Measurements from ENCODE around the gene CDCA7.
"Not testable (repeated sequence)": the region's sequence is repeated elsewhere in the genome, so short reads cannot be mapped to it uniquely, and the experiment has no call there.

Gene CDCA7

DNA sequence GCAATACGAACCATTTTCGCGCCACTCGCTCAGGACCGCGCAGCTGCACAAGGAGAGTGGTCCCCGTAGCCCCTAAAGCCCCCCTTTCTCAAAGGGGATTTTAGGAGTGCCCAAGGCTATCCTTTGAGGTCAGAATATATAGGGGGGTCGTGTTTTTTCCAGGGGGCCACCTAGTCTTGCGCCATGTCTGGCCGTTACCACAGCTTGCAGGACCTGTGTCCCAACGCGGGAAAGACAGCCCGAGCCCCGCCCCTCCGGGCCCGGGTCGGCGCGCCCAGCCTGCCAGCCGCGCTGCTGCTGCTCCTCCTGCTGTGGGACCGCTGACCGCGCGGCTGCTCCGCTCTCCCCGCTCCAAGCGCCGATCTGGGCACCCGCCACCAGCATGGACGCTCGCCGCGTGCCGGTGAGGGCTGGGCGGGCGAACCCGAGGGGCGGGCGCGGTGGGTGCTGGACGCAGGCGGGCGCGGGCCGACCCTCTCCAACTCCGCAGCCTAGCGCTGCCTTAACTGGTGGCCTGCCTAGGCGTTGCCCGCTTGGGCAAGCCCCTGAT, at the start of gene CDCA7:
Gene CDCA7 (plus strand): TSS at position 291 of the 550 bp plus-strand sequence. CDS start 92 bp downstream, at position 383.
- H3K36me3 ChIP-seq (ENCODE audit: low read depth) = peaks cover 30% of the 10 kb centered on the region
- DNase-seq (ENCODE audit: low spot score) (peak; percentile 71), ATAC-seq (ENCODE audit: low read depth) (peak; percentile 76)
- H3K4me3 ChIP-seq (ENCODE audit: severe bottlenecking) = peak within 1 kb of the TSS; percentile 71
- peak within 1 kb of the TSS; percentile 69 for H3K27ac ChIP-seq (ENCODE audit: poor library complexity, severe bottlenecking)
- no peaks in the 10 kb centered on the region for H3K27me3 ChIP-seq (ENCODE audit: insufficient read depth, poor library complexity, severe bottlenecking)
- H3K4me1 ChIP-seq (ENCODE audit: insufficient read depth, poor library complexity, severe bottlenecking) = peaks cover 14% of the 10 kb centered on the region
- TF ChIP-seq, protein P1, sequence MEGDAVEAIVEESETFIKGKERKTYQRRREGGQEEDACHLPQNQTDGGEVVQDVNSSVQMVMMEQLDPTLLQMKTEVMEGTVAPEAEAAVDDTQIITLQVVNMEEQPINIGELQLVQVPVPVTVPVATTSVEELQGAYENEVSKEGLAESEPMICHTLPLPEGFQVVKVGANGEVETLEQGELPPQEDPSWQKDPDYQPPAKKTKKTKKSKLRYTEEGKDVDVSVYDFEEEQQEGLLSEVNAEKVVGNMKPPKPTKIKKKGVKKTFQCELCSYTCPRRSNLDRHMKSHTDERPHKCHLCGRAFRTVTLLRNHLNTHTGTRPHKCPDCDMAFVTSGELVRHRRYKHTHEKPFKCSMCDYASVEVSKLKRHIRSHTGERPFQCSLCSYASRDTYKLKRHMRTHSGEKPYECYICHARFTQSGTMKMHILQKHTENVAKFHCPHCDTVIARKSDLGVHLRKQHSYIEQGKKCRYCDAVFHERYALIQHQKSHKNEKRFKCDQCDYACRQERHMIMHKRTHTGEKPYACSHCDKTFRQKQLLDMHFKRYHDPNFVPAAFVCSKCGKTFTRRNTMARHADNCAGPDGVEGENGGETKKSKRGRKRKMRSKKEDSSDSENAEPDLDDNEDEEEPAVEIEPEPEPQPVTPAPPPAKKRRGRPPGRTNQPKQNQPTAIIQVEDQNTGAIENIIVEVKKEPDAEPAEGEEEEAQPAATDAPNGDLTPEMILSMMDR (IDR thresholded peaks at IDR 0.05; ENCODE audit: poor library complexity, severe bottlenecking) = no peak
- H3K9me3 ChIP-seq (ENCODE audit: severe bottlenecking) = no peaks in the 10 kb centered on the region

DNA sequence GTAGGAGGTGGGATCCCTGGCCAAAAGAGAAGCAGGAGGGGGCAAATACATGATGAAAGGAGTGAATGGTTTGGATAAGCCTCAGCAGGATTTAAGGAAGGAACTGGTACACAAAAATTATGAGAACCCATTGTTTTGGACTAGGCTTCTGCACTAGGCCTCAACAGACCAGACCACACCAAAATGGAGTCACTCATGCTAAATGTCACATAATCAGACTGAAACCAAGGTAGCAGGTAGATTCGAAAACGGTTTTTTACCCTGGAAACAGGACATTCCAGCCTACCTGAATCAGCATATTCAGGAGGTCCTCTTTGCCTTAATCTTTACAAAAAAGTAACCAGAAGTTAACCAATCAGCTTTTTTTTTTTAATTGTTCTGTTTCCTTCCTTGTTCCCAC, 49.4 kb upstream of the CDCA7 start:
- DNase-seq (ENCODE audit: low spot score) (no peak), ATAC-seq (ENCODE audit: low read depth) (no peak)
- no peaks in the 10 kb centered on the region for H3K36me3 ChIP-seq (ENCODE audit: low read depth)
- TF ChIP-seq, protein P1 (IDR thresholded peaks at IDR 0.05; ENCODE audit: poor library complexity, severe bottlenecking) = no peak
- H3K4me1 ChIP-seq (ENCODE audit: insufficient read depth, poor library complexity, severe bottlenecking) = no peaks in the 10 kb centered on the region
- H3K27me3 ChIP-seq (ENCODE audit: insufficient read depth, poor library complexity, severe bottlenecking) = no peaks in the 10 kb centered on the region
- H3K9me3 ChIP-seq (ENCODE audit: severe bottlenecking) = no peaks in the 10 kb centered on the region
- no peak overlapping the region for H3K27ac ChIP-seq (ENCODE audit: poor library complexity, severe bottlenecking)
- no peak overlapping the region for H3K4me3 ChIP-seq (ENCODE audit: severe bottlenecking)

GRCh38 chr2:173307293-173307692, 47.4 kb upstream of the CDCA7 start:
- no peak for ATAC-seq (ENCODE audit: low read depth)

DNA sequence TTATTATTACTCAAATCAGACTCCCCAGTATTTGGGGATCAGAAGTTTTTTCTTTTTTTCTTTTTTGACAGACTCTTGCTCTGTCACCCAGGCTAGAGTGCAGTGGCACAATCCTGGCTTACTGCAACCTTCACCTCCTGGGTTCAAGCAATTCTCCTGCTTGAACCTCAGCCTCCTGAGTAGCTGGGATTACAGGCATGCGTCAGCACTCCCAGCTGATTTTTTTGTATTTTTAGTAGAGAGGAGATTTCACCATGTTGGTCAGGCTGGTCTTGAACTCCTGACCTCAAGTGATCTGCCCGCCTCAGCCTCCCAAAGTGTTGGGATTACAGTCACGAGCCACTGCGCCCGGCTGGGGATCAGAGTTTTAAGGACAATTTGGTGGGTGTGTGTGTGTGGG, 45.3 kb upstream of the CDCA7 start:
- not testable (repeated sequence) for H3K27ac ChIP-seq (ENCODE audit: poor library complexity, severe bottlenecking); H3K4me1 ChIP-seq (ENCODE audit: insufficient read depth, poor library complexity, severe bottlenecking); H3K27me3 ChIP-seq (ENCODE audit: insufficient read depth, poor library complexity, severe bottlenecking); DNase-seq (ENCODE audit: low spot score); H3K36me3 ChIP-seq (ENCODE audit: low read depth); H3K9me3 ChIP-seq (ENCODE audit: severe bottlenecking); H3K4me3 ChIP-seq (ENCODE audit: severe bottlenecking); ATAC-seq (ENCODE audit: low read depth)

More at GRCh38 chr2:173307293-173307692, 47.4 kb upstream of the CDCA7 start:
- Histone ChIP-seq H3K9me3 (ENCODE audit: severe bottlenecking) (no peaks in the 10 kb centered on the region), H3K27me3 (ENCODE audit: insufficient read depth, poor library complexity, severe bottlenecking) (no peaks in the 10 kb centered on the region), H3K27ac (ENCODE audit: poor library complexity, severe bottlenecking) (no peak overlapping the region), H3K36me3 (ENCODE audit: low read depth) (no peaks in the 10 kb centered on the region), H3K4me3 (ENCODE audit: severe bottlenecking) (no peak overlapping the region), H3K4me1 (ENCODE audit: insufficient read depth, poor library complexity, severe bottlenecking) (no peaks in the 10 kb centered on the region)
- no peak for DNase-seq (ENCODE audit: low spot score)
- TF ChIP-seq, protein P1 (IDR thresholded peaks at IDR 0.05; ENCODE audit: poor library complexity, severe bottlenecking) = no peak

GRCh38 chr2:173311844-173312606, 42.6 kb upstream of the CDCA7 start:
- Histone ChIP-seq H3K27me3 (ENCODE audit: insufficient read depth, poor library complexity, severe bottlenecking) (no peaks in the 10 kb centered on the region), H3K36me3 (ENCODE audit: low read depth) (no peaks in the 10 kb centered on the region), H3K4me3 (ENCODE audit: severe bottlenecking) (no peak overlapping the region), H3K4me1 (ENCODE audit: insufficient read depth, poor library complexity, severe bottlenecking) (no peaks in the 10 kb centered on the region), H3K27ac (ENCODE audit: poor library complexity, severe bottlenecking) (no peak overlapping the region), H3K9me3 (ENCODE audit: severe bottlenecking) (no peaks in the 10 kb centered on the region)
- no peak for ATAC-seq (ENCODE audit: low read depth)
- TF ChIP-seq, protein P1 (IDR thresholded peaks at IDR 0.05; ENCODE audit: poor library complexity, severe bottlenecking) = no peak
- DNase-seq (ENCODE audit: low spot score) = no peak
